COLO668 (cell line): ENCODE results near the gene TNFRSF13B.
A peak's percentile ranks its signal among the peaks of the same experiment; 100 is the strongest.
"Not testable (repeated sequence)": the region's sequence is repeated elsewhere in the genome, so short reads cannot be mapped to it uniquely, and the experiment has no call there.

Source experiments
- DNase-seq: peaks from one replicate; lab custom pipeline; 2025; ENCODE audit not compliant: unreplicated experiment; lab: John Stamatoyannopoulos, UW

The TNFRSF13B gene

GRCh38 chr17:16926571-16927451 is 45.1 kb downstream of the TNFRSF13B start:
- DNase-seq: peak; percentile 25

GRCh38 chr17:16926061-16926511 is 45.8 kb downstream of the TNFRSF13B start:
- DNase-seq: no peak

- DNase-seq: no peak
Observed at GRCh38 chr17:16925461-16926060, 46.4 kb downstream of the TNFRSF13B start.

- DNase-seq: no peak
Observed at GRCh38 chr17:16924696-16925440, 47.0 kb downstream of the TNFRSF13B start.

GRCh38 chr17:16923904-16924695 is 47.8 kb downstream of the TNFRSF13B start:
- no peak for DNase-seq

- DNase-seq: no peak
Observed at GRCh38 chr17:16923097-16923903, 48.6 kb downstream of the TNFRSF13B start.

GRCh38 chr17:16922386-16923096 is 49.4 kb downstream of the TNFRSF13B start:
- no peak for DNase-seq

- not testable (repeated sequence) for DNase-seq
Observed at GRCh38 chr17:16921451-16921850, 50.5 kb downstream of the TNFRSF13B start.

GRCh38 chr17:16920628-16921020 is 51.3 kb downstream of the TNFRSF13B start:
- DNase-seq: no peak

GRCh38 chr17:16919663-16920627 is 52.0 kb downstream of the TNFRSF13B start:
- no peak for DNase-seq

GRCh38 chr17:16918443-16918842 is 53.5 kb downstream of the TNFRSF13B start:
- DNase-seq: no peak

- DNase-seq: no peak
Observed at GRCh38 chr17:16917671-16918394, 54.1 kb downstream of the TNFRSF13B start.

GRCh38 chr17:16916557-16916920 is 55.4 kb downstream of the TNFRSF13B start:
- no peak for DNase-seq

GRCh38 chr17:16915752-16916556 is 56.0 kb downstream of the TNFRSF13B start:
- DNase-seq: peak; percentile 82

- DNase-seq: no peak
Observed at GRCh38 chr17:16913463-16913862, 58.5 kb downstream of the TNFRSF13B start.

GRCh38 chr17:16912021-16912962 is 59.6 kb downstream of the TNFRSF13B start:
- no peak for DNase-seq
